GM12873 (cell line): ENCODE measurements around the gene PRKAR1A.

Experiments
- TF ChIP-seq, protein P1 (sequence below): IDR thresholded peaks from 2 replicates; pipeline ENCODE4 v1.5.1; 2012; ENCODE audit warnings: low read depth, mild to moderate bottlenecking, moderate library complexity, low read length, control low read depth; ENCODE audit not compliant: insufficient read depth; ENCODE audit errors: missing control alignments

Gene PRKAR1A

DNA sequence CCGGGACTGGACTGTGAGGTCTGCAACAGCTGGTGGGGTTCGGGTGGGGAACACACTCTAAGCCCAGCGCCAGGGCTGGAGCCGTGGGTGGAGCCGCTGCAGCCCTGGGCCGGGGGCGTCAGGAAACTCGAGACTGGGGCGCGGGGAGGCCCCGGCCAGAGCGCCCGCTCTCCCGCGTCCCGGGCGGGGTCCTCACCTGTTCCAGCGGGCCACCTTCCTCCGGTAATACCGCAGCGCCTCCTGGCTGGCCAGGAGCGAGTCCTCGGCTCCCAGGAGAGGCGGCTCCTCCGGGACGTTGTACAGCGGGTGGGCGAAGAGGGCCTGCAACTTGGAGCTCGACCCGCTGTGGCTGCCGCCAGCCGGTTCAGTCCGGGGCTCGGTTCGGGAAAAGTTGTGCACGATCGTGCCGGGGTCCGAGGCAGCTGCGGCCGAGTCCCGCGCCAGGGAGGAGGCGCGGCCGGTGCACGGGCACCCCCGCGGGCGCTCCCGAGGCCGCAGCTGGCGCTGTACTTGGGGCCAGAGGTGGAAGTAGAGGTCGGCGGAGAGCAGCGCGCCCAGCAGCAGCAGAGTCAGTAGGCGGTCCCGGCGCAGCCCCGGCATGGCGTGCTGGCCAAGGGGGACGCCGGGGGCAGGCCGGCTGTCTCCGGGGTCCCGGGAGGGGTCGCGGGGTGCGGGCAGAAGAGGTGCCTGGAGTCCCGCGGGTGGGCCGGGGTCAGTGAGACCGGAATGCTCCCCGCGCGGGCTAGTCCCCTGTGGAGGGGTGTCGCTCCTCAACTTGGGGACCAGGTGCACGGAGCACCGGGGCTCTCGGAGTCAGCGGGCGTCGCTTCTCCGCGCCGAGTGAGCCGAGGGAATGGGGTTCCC is 88.1 kb downstream of the PRKAR1A start:
- TF ChIP-seq, protein P1, sequence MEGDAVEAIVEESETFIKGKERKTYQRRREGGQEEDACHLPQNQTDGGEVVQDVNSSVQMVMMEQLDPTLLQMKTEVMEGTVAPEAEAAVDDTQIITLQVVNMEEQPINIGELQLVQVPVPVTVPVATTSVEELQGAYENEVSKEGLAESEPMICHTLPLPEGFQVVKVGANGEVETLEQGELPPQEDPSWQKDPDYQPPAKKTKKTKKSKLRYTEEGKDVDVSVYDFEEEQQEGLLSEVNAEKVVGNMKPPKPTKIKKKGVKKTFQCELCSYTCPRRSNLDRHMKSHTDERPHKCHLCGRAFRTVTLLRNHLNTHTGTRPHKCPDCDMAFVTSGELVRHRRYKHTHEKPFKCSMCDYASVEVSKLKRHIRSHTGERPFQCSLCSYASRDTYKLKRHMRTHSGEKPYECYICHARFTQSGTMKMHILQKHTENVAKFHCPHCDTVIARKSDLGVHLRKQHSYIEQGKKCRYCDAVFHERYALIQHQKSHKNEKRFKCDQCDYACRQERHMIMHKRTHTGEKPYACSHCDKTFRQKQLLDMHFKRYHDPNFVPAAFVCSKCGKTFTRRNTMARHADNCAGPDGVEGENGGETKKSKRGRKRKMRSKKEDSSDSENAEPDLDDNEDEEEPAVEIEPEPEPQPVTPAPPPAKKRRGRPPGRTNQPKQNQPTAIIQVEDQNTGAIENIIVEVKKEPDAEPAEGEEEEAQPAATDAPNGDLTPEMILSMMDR = no peak
